Body of pancreas (tissue), 4 donors: ENCODE results near the gene CASTOR1. TPM values are rescaled to one million over a fixed set of nuclear protein-coding genes. Genes with fewer than 3 reads are reported as not detected.

ENCODE experiments used
- ATAC-seq: fragments of 150-250 bp; one replicate; pipeline ENCODE4 v1.9.1; 2016
- DNase-seq, 4 donors: peaks; one replicate each; pipeline ENCODE4 v3.0.0-alpha.2; 2019
- H3K27ac ChIP-seq, 4 donors: fragments of 200-600 bp; sonication (generic); 1 replicate in 3 of 4; 2 replicates in 1 of 4; pipeline versions ENCODE4 v1.5.1 to v1.6.1; 2016 to 2019; ENCODE audit warnings: mild to moderate bottlenecking in 1 of 4, mixed read lengths in 1 of 4, moderate library complexity in 1 of 4
- H3K27me3 ChIP-seq, 2 donors: fragments of 200-600 bp; sonication (generic); one replicate each; pipeline ENCODE4 v1.6.0; 2016; ENCODE audit warnings: mild to moderate bottlenecking in 1 of 2
- H3K36me3 ChIP-seq, 2 donors: fragments of 200-600 bp; sonication (generic); replicated peaks in 1 of 2; 2 replicates each; pipeline ENCODE4 v1.5.1; 2016; ENCODE audit warnings: low read depth in 2 of 2; ENCODE audit not compliant: insufficient read depth in 1 of 2
- H3K4me1 ChIP-seq: fragments of 200-600 bp; sonication (generic); one replicate; pipeline ENCODE4 v1.6.0; 2016
- H3K4me3 ChIP-seq, 2 donors: fragments of 200-600 bp; sonication (generic); 1 replicate in 1 of 2; 2 replicates in 1 of 2; pipeline ENCODE4 v1.5.1; 2016 to 2019
- H3K9me3 ChIP-seq, 3 donors: fragments of 200-600 bp; sonication (generic); 1 replicate in 2 of 3; 2 replicates in 1 of 3; pipeline ENCODE4 v1.5.1; 2016
- CTCF ChIP-seq, 7 experiments: fragments of 450-650 bp in 4 of 7; fragments of 200-600 bp in 3 of 7; sonication (generic) in 3 of 7; IDR thresholded peaks; one replicate each; pipeline ENCODE4 v1.5.1; 2016 to 2019; ENCODE audit warnings: antibody characterized with exemption in 7 of 7
- POLR2A ChIP-seq, 3 donors: fragments of 450-650 bp; IDR thresholded peaks; one replicate each; pipeline ENCODE4 v1.6.1; 2016; ENCODE audit warnings: antibody characterized with exemption in 3 of 3, mild to moderate bottlenecking in 2 of 3
- WGBS, 2 donors: methylation state at CpG; one replicate each; pipeline ENCODE4 v1.1.5; 2017; 5-methylcytosine and 5-hydroxymethylcytosine counted together
- intact Hi-C: fragments of 100-400 bp; cut with DNase I; formaldehyde crosslinking; loops from one replicate; pipeline ENCODE4 v1.15.1; 2023
- total RNA-seq, 2 donors: library from RNA; depleted of rRNA; stranded (reverse); fragments of >200 nt; gene quantifications; one replicate each; pipeline ENCODE4 v1.1.0, GENCODE V29; 2016

CASTOR1 gene
- total RNA-seq, 2 donors from 2014 or later: 4.2 to 21.4 TPM

- no peaks in the 10 kb centered on the region for H3K9me3 ChIP-seq
- WGBS, 2 donors: 80 to 84% methylated on average over 2 of the region's 2 CpGs
- no peak for ATAC-seq
Measured at GRCh38 chr22:30321461-30321860, 32.2 kb upstream of the CASTOR1 start.

GRCh38 chr22:30320021-30320556 is 30.8 kb upstream of the CASTOR1 start:
- WGBS, 2 donors: 92 to 97% methylated on average over 3 of the region's 3 CpGs

More at GRCh38 chr22:30321461-30321860, 32.2 kb upstream of the CASTOR1 start:
- intact Hi-C loops: no loop called here
- peaks cover 58% of the 10 kb centered on the region for H3K4me1 ChIP-seq
- H3K27me3 ChIP-seq: no peaks in the 10 kb centered on the region
- TF ChIP-seq POLR2A (IDR thresholded peaks at IDR 0.05) (no peak), CTCF (IDR thresholded peaks at IDR 0.05) (no peak)
- no peak for DNase-seq
- H3K36me3 ChIP-seq: no peaks in the 10 kb centered on the region
- no peak overlapping the region for H3K27ac ChIP-seq
- no peak overlapping the region for H3K4me3 ChIP-seq

GRCh38 chr22:30318799-30319419 is 29.6 kb upstream of the CASTOR1 start:
- no peak for DNase-seq
- no peaks in the 10 kb centered on the region for H3K36me3 ChIP-seq
- H3K27me3 ChIP-seq: no peaks in the 10 kb centered on the region
- no peak overlapping the region for H3K4me3 ChIP-seq
- 76 to 89% methylated on average over 7 of the region's 7 CpGs for WGBS, 2 donors
- H3K9me3 ChIP-seq: no peaks in the 10 kb centered on the region
- no peak for TF ChIP-seq POLR2A (IDR thresholded peaks at IDR 0.05)
- no peak for TF ChIP-seq CTCF (IDR thresholded peaks at IDR 0.05)
- intact Hi-C loops: no loop called here
- no peak for ATAC-seq
- H3K4me1 ChIP-seq: peaks cover 44% of the 10 kb centered on the region
- no peak overlapping the region for H3K27ac ChIP-seq

More at GRCh38 chr22:30320021-30320556, 30.8 kb upstream of the CASTOR1 start:
- Histone ChIP-seq H3K27ac (no peak overlapping the region), H3K9me3 (no peaks in the 10 kb centered on the region), H3K36me3 (no peaks in the 10 kb centered on the region), H3K4me3 (no peak overlapping the region), H3K27me3 (no peaks in the 10 kb centered on the region), H3K4me1 (peaks cover 51% of the 10 kb centered on the region)
- intact Hi-C loops: no loop called here
- no peak for TF ChIP-seq POLR2A (IDR thresholded peaks at IDR 0.05)
- no peak for TF ChIP-seq CTCF (IDR thresholded peaks at IDR 0.05)
- ATAC-seq (no peak), DNase-seq (no peak)

GRCh38 chr22:30317778-30318177 is 28.5 kb upstream of the CASTOR1 start:
- intact Hi-C loops: no loop called here
- 100% methylated on average over 1 of the region's 1 CpG for WGBS, 2 donors
- H3K4me3 ChIP-seq: no peak overlapping the region
- DNase-seq: no peak
- peak overlapping the region in 1 of 4 donors; percentile 45 for H3K27ac ChIP-seq
- no peaks in the 10 kb centered on the region for H3K36me3 ChIP-seq
- no peak for ATAC-seq
- peaks cover 42% of the 10 kb centered on the region for H3K4me1 ChIP-seq
- H3K9me3 ChIP-seq: no peaks in the 10 kb centered on the region
- TF ChIP-seq POLR2A (IDR thresholded peaks at IDR 0.05): no peak
- TF ChIP-seq CTCF (IDR thresholded peaks at IDR 0.05): no peak
- no peaks in the 10 kb centered on the region for H3K27me3 ChIP-seq
